IMR-90 (cell line): ENCODE results near the gene SIRPB1. TPM values are rescaled to one million over a fixed set of nuclear protein-coding genes. Genes with fewer than 3 reads are reported as not detected.

Experiments
- ATAC-seq: fragments of 200-7000 bp; cut with Tn5 transposase; 2 replicates; pipeline ENCODE4 v1.9.1; 2020; ENCODE audit warnings: low read depth, mild to moderate bottlenecking, moderate library complexity
- BruUV-seq: library from RNA; stranded (reverse); fragments of 400-500 nt; replicated peaks from 2 replicates; lab custom pipeline; 2021; lab: Mats Ljungman, UMichigan
- CTCF ChIA-PET: fragments of 300-600 bp; formaldehyde crosslinking; extraction: SDS; loops from one replicate; lab custom pipeline; 2021; ENCODE audit warnings: antibody characterized with exemption; lab: Yijun Ruan, JAX
- POLR2A ChIA-PET: fragments of 300-600 bp; sonication (Branson Sonifier 250); formaldehyde crosslinking; loops from one replicate; lab custom pipeline; 2022; ENCODE audit warnings: antibody characterized with exemption; ENCODE audit not compliant: unreplicated experiment; lab: Charles Lee
- DNase-seq: peaks from one replicate; pipeline ENCODE4 v3.0.0; 2013
- H2AFZ ChIP-seq: replicated peaks from 2 replicates; pipeline ENCODE3; 2013; ENCODE audit warnings: low read length, mild to moderate bottlenecking; ENCODE audit not compliant: poor library complexity
- H2AK5ac ChIP-seq: 2 replicates; pipeline ENCODE4 v1.6.1; 2013; ENCODE audit warnings: low read depth, low read length, inconsistent platforms
- H2AK9ac ChIP-seq: replicated peaks from 2 replicates; pipeline ENCODE3; 2013; ENCODE audit warnings: mild to moderate bottlenecking, low read depth, low read length, moderate library complexity; ENCODE audit not compliant: poor library complexity
- H2BK120ac ChIP-seq: 2 replicates; pipeline ENCODE4 v1.6.1; 2013; ENCODE audit warnings: low read depth, low read length, inconsistent platforms
- H2BK15ac ChIP-seq: 3 replicates; pipeline ENCODE4 v1.6.1; 2013; ENCODE audit warnings: low read depth, low read length, inconsistent platforms
- H2BK20ac ChIP-seq: 2 replicates; pipeline ENCODE4 v1.6.1; 2013; ENCODE audit warnings: low read depth, mild to moderate bottlenecking, inconsistent platforms, low read length, moderate library complexity
- H2BK5ac ChIP-seq: 2 replicates; pipeline ENCODE4 v1.6.1; 2013; ENCODE audit warnings: mild to moderate bottlenecking, low read depth, low read length, inconsistent platforms; ENCODE audit not compliant: poor library complexity, severe bottlenecking
- H3K14ac ChIP-seq: replicated peaks from 2 replicates; pipeline ENCODE4 v1.6.1; 2013; ENCODE audit warnings: low read depth, low read length, inconsistent platforms
- H3K18ac ChIP-seq: 2 replicates; pipeline ENCODE4 v1.6.1; 2013; ENCODE audit warnings: low read depth, low read length, control low read depth
- H3K23ac ChIP-seq: 2 replicates; pipeline ENCODE4 v1.6.1; 2013; ENCODE audit warnings: low read depth, low read length, inconsistent platforms
- H3K27ac ChIP-seq: 2 replicates; pipeline ENCODE4 v1.5.1; 2013; ENCODE audit warnings: mild to moderate bottlenecking, control low read depth, low read length; ENCODE audit not compliant: insufficient read depth
- H3K27me3 ChIP-seq: 2 replicates; pipeline ENCODE4 v1.6.1; 2013; ENCODE audit warnings: low read length; ENCODE audit not compliant: control insufficient read depth, insufficient read depth
- H3K36me3 ChIP-seq: 2 replicates; pipeline ENCODE4 v1.6.1; 2013; ENCODE audit warnings: low read length, mixed read lengths; ENCODE audit not compliant: control insufficient read depth, insufficient read depth
- H3K4ac ChIP-seq: 2 replicates; pipeline ENCODE4 v1.6.1; 2013; ENCODE audit warnings: low read depth, low read length, inconsistent platforms
- H3K4me1 ChIP-seq: 2 replicates; pipeline ENCODE4 v1.6.1; 2013; ENCODE audit warnings: low read length, mixed read lengths; ENCODE audit not compliant: control insufficient read depth, insufficient read depth
- H3K4me2 ChIP-seq: 2 replicates; pipeline ENCODE4 v1.6.1; 2013; ENCODE audit warnings: low read depth, mild to moderate bottlenecking, control low read depth, low read length, moderate library complexity
- H3K4me3 ChIP-seq: 2 replicates; pipeline ENCODE4 v1.5.1; 2013; ENCODE audit warnings: low read depth, mild to moderate bottlenecking, control low read depth, low read length, moderate library complexity; ENCODE audit not compliant: insufficient read depth
- H3K56ac ChIP-seq: 2 replicates; pipeline ENCODE4 v1.6.1; 2013; ENCODE audit warnings: low read length, inconsistent platforms; ENCODE audit not compliant: insufficient read depth; ENCODE audit errors: extremely low read depth
- H3K79me1 ChIP-seq, 2 experiments: 2 replicates each; pipeline ENCODE4 v1.6.1; 2013; ENCODE audit warnings: low read length in 2 of 2, inconsistent platforms in 1 of 2, low read depth in 1 of 2
- H3K9ac ChIP-seq: 2 replicates; pipeline ENCODE4 v1.6.1; 2013; ENCODE audit warnings: low read depth, low read length, control low read depth
- H3K9me1 ChIP-seq: 2 replicates; pipeline ENCODE4 v1.6.1; 2013; ENCODE audit warnings: low read length, inconsistent platforms; ENCODE audit not compliant: insufficient read depth
- H3K9me3 ChIP-seq: 2 replicates; pipeline ENCODE4 v1.6.1; 2013; ENCODE audit warnings: low read length; ENCODE audit not compliant: control insufficient read depth, insufficient read depth
- H4K20me1 ChIP-seq: 2 replicates; pipeline ENCODE4 v1.6.1; 2013; ENCODE audit warnings: low read length, inconsistent platforms; ENCODE audit not compliant: insufficient read depth
- H4K5ac ChIP-seq: 2 replicates; pipeline ENCODE4 v1.6.1; 2013; ENCODE audit warnings: mild to moderate bottlenecking, low read depth, low read length, control low read depth
- H4K8ac ChIP-seq, 2 experiments: 2 replicates each; pipeline ENCODE4 v1.6.1; 2013; ENCODE audit warnings: low read depth in 2 of 2, low read length in 2 of 2, control low read depth in 1 of 2, inconsistent platforms in 1 of 2
- H4K91ac ChIP-seq: 2 replicates; pipeline ENCODE4 v1.6.1; 2013; ENCODE audit warnings: low read depth, low read length, inconsistent platforms; ENCODE audit not compliant: insufficient read depth
- BHLHE40 ChIP-seq: fragments of 150-350 bp; IDR thresholded peaks from 2 replicates; pipeline ENCODE4 v1.6.1; 2016; ENCODE audit warnings: mild to moderate bottlenecking, low read depth, low read length
- CEBPB ChIP-seq: IDR thresholded peaks from 2 replicates; pipeline ENCODE4 v1.6.1; 2012; ENCODE audit warnings: low read depth, low read length, improper control_type of control experiment
- ELK1 ChIP-seq: fragments of 150-350 bp; IDR thresholded peaks from 2 replicates; pipeline ENCODE4 v1.6.1; 2016; ENCODE audit warnings: low read depth, mild to moderate bottlenecking, low read length, moderate library complexity, borderline replicate concordance
- MAZ ChIP-seq: IDR thresholded peaks from 2 replicates; pipeline ENCODE4 v1.6.1; 2012; ENCODE audit warnings: low read depth, mild to moderate bottlenecking, low read length, improper control_type of control experiment, moderate library complexity, borderline replicate concordance
- USF2 ChIP-seq: fragments of 150-350 bp; IDR thresholded peaks from 2 replicates; pipeline ENCODE4 v1.6.1; 2017; ENCODE audit warnings: mild to moderate bottlenecking, antibody characterized with exemption, low read length, low read depth
- dilution Hi-C: fragments of 300-500 bp; cut with HindIII; formaldehyde crosslinking; loops from one replicate; pipeline ENCODE4 v1.14.3; 2018; ENCODE audit warnings: low sequenced_read_pairs; ENCODE audit not compliant: unreplicated experiment
- in situ Hi-C: fragments of 300-500 bp; cut with MboI; formaldehyde crosslinking; loops from 3 replicates; pipeline ENCODE4 v1.14.3; 2019; ENCODE audit warnings: low sequenced_read_pairs, inconsistent platforms, mixed read lengths
- intact Hi-C: fragments of 100-400 bp; cut with micrococcal nuclease; formaldehyde crosslinking; loops from 2 replicates; pipeline ENCODE4 v1.10.0; 2022
- polyA plus RNA-seq, 3 experiments: library from polyadenylated mRNA; depleted of rRNA; stranded (reverse); fragments of >200 nt; gene quantifications; 2 replicates each; pipeline ENCODE4 v1.2.3, GENCODE V29; 2012; ENCODE audit warnings: low replicate concordance in 1 of 3
- total RNA-seq: library from RNA; depleted of rRNA; stranded (reverse); fragments of >200 nt; gene quantifications from 2 replicates; pipeline ENCODE4 v1.2.3, GENCODE V29; 2012
- TF ChIP-seq, protein P1 (sequence below): conservative IDR thresholded peaks from 2 replicates; pipeline ENCODE4 v1.5.1; 2012; ENCODE audit warnings: mild to moderate bottlenecking, low read depth, low read length, improper control_type of control experiment

The SIRPB1 gene
- total and polyA plus RNA-seq, 2 of the 4 experiments (the other 2 are of a cell fraction) = 0.90 to 1.6 TPM

DNA sequence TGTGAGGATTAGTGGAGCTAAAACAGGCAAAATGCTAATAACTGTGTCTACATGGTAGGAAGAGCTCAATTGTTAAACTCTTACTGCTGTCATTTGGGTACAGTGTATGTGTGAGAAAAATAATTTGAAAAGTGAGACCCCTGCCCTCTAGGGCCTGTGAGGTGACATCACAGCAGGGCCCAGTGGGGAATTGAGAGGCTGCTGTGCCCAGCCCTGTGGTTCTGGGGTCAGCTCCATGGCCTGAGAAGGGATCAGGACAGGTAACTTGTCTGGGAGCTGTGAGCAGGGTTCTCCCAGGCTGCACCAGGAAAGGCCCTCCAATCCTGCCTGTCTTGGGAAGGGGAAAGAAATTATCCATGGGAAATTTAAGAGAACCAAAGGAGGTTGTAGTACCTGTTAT, 1.3 kb downstream of the SIRPB1 start:
- H3K27me3 ChIP-seq = no peaks in the 10 kb centered on the region
- H4K20me1 ChIP-seq = no peaks in the 10 kb centered on the region
- H3K9me1 ChIP-seq = no peaks in the 10 kb centered on the region
- DNase-seq = peak; percentile 0
- H2BK120ac ChIP-seq = no peak overlapping the region
- H3K27ac ChIP-seq = no peak overlapping the region
- no peak overlapping the region for H3K4me2 ChIP-seq
- H3K14ac ChIP-seq = no peak overlapping the region
- no peak overlapping the region for H4K91ac ChIP-seq
- TF ChIP-seq BHLHE40 (no peak), MAZ (no peak), USF2 (no peak), ELK1 (no peak), CEBPB (no peak)
- TF ChIP-seq, protein P1, sequence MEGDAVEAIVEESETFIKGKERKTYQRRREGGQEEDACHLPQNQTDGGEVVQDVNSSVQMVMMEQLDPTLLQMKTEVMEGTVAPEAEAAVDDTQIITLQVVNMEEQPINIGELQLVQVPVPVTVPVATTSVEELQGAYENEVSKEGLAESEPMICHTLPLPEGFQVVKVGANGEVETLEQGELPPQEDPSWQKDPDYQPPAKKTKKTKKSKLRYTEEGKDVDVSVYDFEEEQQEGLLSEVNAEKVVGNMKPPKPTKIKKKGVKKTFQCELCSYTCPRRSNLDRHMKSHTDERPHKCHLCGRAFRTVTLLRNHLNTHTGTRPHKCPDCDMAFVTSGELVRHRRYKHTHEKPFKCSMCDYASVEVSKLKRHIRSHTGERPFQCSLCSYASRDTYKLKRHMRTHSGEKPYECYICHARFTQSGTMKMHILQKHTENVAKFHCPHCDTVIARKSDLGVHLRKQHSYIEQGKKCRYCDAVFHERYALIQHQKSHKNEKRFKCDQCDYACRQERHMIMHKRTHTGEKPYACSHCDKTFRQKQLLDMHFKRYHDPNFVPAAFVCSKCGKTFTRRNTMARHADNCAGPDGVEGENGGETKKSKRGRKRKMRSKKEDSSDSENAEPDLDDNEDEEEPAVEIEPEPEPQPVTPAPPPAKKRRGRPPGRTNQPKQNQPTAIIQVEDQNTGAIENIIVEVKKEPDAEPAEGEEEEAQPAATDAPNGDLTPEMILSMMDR = no peak
- CTCF ChIA-PET = no interaction called here
- BruUV-seq = no TSS peak
- in situ Hi-C loops (no loop called here), dilution Hi-C loops (no loop called here), intact Hi-C loops (no loop called here)
- no peak overlapping the region for H2BK5ac ChIP-seq
- no peaks in the 10 kb centered on the region for H3K36me3 ChIP-seq
- no peak for ATAC-seq
- H2AFZ ChIP-seq = no peak overlapping the region
- no peak overlapping the region for H3K9ac ChIP-seq
- H2BK15ac ChIP-seq = no peak overlapping the region
- no peak overlapping the region for H4K5ac ChIP-seq
- no peaks in the 10 kb centered on the region for H3K79me1 ChIP-seq
- no peak overlapping the region for H3K4ac ChIP-seq
- H2AK9ac ChIP-seq = no peak overlapping the region
- no peak overlapping the region for H3K18ac ChIP-seq
- H3K56ac ChIP-seq = no peak overlapping the region
- H2BK20ac ChIP-seq = no peak overlapping the region
- no peak overlapping the region for H2AK5ac ChIP-seq
- H3K4me1 ChIP-seq = no peaks in the 10 kb centered on the region
- H4K8ac ChIP-seq = no peak overlapping the region
- no peak overlapping the region for H3K4me3 ChIP-seq
- H3K23ac ChIP-seq = no peak overlapping the region
- 0 out of 2 replicates have a peak, but pooled peaks cover 1% of the 10 kb centered on the region for H3K9me3 ChIP-seq
- POLR2A ChIA-PET = no interaction called here
